ENCODE data around the gene DNAJB4. TPM values are rescaled to one million over a fixed set of nuclear protein-coding genes. Genes with fewer than 3 reads are reported as not detected.

Gene DNAJB4
- total and polyA plus RNA-seq, 2 of the 13 experiments (the other 11 are each of a cell fraction or from before 2014, with no cell fraction given), result 4.4 to 18.6 TPM

- TF ChIP-seq MTERF4 (CRISPR knock-in tag; IDR thresholded peaks at IDR 0.05) (no peak), HMGXB4 (CRISPR knock-in tag; IDR thresholded peaks at IDR 0.05; ENCODE audit: borderline replicate concordance in 1 of 2, low read depth in 1 of 2) (0 out of 4 replicates have a peak, but pooled peaks of 1 of the 2 experiments have one; percentile 17), ZNF510 (CRISPR knock-in tag; IDR thresholded peaks at IDR 0.05; ENCODE audit: low read depth) (no peak), JUN (CRISPR knock-in tag; IDR thresholded peaks at IDR 0.05) (no peak), ZNF629 (CRISPR knock-in tag; conservative IDR thresholded peaks at IDR 0.05) (no peak), MYNN (CRISPR knock-in tag; IDR thresholded peaks at IDR 0.05; ENCODE audit: low read depth) (no peak), TSC22D2 (CRISPR knock-in tag; IDR thresholded peaks at IDR 0.05; ENCODE audit: borderline replicate concordance) (no peak), ZNF235 (CRISPR knock-in tag; IDR thresholded peaks at IDR 0.05; ENCODE audit: borderline replicate concordance) (no peak), NPAS2 (CRISPR knock-in tag; IDR thresholded peaks at IDR 0.05; ENCODE audit: borderline replicate concordance) (no peak), ARNTL (CRISPR knock-in tag; IDR thresholded peaks at IDR 0.05) (no peak), MEIS1 (CRISPR knock-in tag; IDR thresholded peaks at IDR 0.05; ENCODE audit: borderline replicate concordance) (no peak), ZNF225 (CRISPR knock-in tag; IDR thresholded peaks at IDR 0.05) (no peak), RCOR2 (CRISPR knock-in tag; IDR thresholded peaks at IDR 0.05) (0 out of 2 replicates have a peak, but pooled peaks have one; percentile 33), IKZF1 (IDR thresholded peaks at IDR 0.05) (no peak), DMAP1 (CRISPR knock-in tag; IDR thresholded peaks at IDR 0.05) (no peak; the same call in 1 of the 2 replicates), GABPA (IDR thresholded peaks at IDR 0.05; ENCODE audit: low read depth, low read length) (no peak), GABPA (CRISPR knock-in tag; IDR thresholded peaks at IDR 0.05; ENCODE audit: low read depth) (no peak), SIX1 (CRISPR knock-in tag; IDR thresholded peaks at IDR 0.05; ENCODE audit: borderline replicate concordance) (peak; percentile 97), SETDB1 (CRISPR knock-in tag; IDR thresholded peaks at IDR 0.05; ENCODE audit: borderline replicate concordance) (no peak), CAMTA2 (CRISPR knock-in tag; IDR thresholded peaks at IDR 0.05; ENCODE audit: borderline replicate concordance) (no peak), ARID2 (CRISPR knock-in tag; IDR thresholded peaks at IDR 0.05; ENCODE audit: borderline replicate concordance) (no peak), ZNF512B (CRISPR knock-in tag; IDR thresholded peaks at IDR 0.05; ENCODE audit: borderline replicate concordance) (no peak)
Measured at GRCh38 chr1:78003882-78004718, 639 bp upstream of the DNAJB4 start (continued).
